IPS DF 19.7 (cell line): ENCODE data around the gene TRAF7.

Experiments used
- DNase-seq: peaks from one replicate; pipeline ENCODE4 v3.0.0-alpha.2; 2013; ENCODE audit warnings: low read depth, low spot score

The TRAF7 gene

DNA sequence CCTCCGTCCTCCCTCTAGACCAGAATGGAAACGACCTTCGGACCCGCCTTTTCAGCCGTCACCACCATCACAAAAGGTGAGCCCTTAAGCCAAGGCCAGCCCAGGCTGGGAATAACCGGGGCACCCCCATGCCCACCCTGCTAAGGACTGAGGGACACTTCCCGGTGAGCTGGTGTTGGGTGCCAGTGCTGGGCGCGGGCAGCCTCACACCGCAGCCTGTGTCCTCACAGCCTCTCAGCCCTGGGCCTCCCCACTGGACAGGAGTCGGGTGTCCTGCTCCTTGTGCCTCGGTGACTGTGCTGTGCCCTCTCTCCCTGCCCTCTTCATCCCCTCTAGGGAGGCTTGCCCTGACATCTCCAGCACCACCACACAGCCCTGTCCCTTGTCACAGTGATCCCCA is 10.3 kb downstream of the TRAF7 start:
- no peak for DNase-seq

DNA sequence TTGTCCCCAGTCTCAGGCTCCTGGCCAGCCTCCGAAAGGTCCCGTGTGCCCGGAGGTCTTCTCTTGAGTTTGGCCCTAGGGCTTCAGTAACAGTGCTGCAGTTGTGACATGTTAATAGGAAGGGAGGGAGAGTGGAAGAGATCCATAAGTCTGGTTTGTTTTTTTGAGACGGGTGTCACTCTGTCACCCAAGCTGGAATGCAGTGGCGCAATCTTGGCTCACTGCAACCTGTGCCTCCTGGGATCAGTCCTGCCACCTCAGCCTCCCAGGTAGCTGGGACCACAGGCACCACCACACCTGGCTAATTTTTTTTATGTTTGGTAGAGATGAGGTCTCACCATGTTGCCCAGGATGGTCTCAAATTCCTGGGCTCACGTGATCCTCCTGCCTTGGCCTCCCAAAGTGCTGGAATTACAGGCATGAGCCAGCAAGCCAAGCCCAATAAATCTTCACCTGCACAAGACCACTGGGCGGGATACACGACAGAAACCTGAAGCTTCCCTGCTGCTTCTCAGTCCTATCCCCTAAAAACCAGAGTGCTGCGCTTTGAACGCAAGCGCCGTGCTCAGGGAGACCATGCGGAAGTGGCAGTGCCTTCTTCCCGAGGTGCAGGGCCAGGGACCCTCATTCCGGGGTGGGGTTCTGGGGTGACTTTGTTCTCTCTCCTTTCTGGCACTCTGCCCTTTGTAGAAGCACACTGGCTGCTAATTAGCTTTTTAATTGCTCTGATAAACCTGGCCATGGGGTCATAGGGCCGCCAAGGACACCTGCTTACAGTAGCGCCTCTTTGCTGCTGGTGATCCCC is 10.9 kb downstream of the TRAF7 start:
- no peak for DNase-seq

DNA sequence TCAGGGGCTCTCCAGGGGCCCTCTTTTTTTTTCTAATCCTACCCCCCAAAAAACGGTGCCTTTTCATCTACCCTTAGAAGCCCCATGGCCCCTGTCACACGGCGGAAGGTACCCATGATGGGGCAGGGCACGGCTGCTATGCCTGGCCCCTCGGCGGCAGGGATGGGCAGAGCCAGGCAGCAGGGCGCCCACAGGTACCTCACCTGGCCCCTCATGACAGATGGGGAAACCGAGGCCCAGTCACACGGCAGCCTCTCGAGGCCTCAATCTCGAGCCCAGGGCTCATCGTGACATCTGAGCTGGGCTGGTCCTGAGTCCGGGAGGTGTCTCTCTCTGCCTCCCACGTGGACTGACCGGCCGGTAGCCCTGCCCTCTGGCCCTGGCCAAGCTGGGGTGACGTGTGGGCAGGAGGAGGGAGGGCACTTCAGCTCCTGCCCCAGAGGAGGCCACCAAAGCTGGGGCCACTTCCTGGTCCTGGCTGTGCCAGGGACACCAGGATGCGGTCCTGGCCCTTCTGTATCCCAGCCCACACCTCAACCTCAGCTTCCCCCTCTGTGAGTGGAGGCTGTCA is 11.6 kb downstream of the TRAF7 start:
- DNase-seq = no peak

DNA sequence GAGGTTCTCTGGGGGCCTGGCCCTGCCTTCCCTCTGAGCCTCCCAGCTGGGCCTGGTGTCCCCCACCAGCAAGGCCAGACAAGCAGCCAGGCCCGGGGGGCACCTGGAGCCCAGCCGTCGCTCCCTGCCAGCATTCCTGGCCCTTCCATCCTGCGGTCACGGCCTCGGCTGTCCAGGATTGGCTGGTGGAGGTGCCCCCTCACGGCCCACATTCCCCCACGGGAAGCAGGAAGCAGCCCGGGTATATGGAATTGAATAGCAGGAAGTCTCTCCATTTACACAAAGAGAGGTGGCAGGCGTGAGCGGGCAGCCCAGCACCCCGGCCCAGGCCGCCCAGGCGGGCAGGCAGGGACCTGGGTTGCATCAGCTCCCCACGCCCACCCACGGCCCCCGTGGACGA is 14.5 kb downstream of the TRAF7 start:
- DNase-seq = no peak

DNA sequence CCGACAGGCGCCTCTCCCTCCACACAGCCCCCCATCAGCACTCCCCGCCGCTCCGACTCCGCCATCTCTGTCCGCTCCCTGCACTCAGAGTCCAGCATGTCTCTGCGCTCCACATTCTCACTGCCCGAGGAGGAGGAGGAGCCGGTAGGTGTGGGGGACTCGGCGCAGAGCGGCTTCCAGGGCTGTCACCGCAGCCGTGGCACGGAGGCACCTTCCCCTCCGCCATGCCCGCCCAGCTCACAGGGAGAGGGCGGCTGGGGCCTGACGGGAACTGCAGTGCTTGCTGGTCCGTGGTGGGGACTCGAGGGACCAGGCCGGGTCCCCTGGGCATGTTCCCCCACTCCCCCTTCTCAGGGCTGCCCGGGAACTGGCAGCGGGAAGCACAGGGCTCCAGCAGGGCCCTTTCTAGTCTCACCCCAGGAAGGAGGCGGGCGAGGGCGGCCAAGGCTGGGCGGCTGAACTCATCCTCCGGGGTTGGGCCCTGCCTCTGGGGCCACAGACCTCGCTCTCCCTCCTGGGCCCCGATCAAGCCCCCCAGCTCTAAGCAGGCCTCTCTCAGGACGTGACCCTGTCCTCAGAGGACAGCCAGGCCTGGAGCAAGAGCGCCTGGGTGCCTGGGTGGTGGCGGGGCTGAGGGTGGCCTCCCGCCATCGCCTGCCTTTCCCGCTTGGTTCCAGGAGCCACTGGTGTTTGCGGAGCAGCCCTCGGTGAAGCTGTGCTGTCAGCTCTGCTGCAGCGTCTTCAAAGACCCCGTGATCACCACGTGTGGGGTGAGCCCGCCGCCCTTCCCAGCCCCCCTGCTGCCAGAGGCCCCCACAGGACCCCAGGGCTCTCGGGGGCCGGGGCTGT is 15.2 kb downstream of the TRAF7 start:
- DNase-seq = no peak

DNA sequence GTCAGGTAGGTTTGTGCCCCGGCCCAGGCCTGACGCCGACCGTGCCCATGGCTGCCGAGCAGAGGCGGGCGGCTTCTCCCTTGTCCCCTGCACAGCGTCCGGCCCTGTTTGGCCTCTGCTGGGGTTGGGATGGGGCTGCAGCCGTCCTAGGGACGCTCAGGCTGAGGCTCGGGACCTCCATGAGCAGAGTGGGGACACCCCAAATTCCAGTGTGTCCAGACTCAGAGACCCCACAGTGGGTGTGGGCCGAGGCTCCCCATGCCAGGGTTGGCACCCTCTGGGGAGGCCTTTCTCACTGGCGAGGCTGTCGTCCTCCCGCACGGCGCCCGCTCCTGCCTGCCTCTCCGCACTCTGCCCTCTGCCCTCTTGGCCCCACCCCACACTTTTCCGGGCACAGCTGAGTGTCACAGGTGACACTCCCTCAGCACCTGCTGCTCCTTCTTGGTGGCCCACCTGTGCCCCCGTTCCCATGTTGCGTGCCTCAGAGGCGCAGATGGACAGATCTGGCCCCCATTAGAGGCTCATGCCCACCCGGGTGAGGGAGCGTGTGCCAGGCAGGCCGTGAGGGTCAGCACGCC is 16.1 kb downstream of the TRAF7 start:
- DNase-seq = no peak

DNA sequence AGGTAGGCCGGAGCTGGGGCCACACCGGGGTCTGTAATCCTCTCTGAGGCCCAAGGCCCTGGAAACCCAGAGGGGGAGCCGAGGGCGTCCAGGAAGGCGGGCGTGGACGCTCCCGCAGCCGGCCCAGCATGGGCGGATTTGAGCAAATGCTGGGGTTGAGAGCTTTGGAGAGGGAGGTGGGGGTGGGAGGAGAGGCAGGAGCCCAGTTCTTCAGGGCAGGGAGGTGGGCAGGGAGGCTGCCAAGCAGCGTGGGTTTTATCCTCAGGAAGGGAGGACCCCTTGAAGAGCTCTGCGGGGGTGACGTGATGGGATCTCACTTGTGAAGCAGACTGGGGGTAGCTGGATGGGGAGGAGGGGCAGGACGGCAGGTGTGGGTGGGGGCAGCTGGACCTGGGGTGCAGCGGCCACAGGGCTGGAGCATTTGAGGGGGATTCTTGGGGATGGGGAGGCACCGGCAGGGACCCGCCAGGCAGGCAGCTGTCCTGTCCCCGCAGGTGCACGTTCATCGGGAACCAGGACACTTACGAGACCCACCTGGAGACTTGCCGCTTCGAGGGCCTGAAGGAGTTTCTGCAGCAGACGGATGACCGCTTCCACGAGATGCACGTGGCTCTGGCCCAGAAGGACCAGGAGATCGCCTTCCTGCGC is 17.2 kb downstream of the TRAF7 start:
- no peak for DNase-seq

DNA sequence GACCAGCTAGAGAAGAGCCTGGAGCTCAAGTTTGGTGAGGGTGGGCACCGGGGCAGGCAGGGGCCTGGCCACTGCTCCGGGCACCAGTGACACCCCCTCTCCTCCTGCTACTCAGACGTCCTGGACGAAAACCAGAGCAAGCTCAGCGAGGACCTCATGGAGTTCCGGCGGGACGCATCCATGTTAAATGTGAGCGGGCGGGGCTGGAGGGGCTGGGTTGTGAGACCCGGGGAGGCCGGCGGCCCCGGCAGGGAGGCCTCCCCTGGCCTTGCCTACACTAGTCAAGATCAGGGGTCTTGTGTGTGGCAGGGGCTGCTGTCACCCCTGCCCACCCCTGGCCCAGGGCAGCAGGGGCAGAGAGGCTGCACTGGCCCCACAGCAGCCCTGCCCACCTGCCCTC is 17.8 kb downstream of the TRAF7 start:
- DNase-seq = no peak

DNA sequence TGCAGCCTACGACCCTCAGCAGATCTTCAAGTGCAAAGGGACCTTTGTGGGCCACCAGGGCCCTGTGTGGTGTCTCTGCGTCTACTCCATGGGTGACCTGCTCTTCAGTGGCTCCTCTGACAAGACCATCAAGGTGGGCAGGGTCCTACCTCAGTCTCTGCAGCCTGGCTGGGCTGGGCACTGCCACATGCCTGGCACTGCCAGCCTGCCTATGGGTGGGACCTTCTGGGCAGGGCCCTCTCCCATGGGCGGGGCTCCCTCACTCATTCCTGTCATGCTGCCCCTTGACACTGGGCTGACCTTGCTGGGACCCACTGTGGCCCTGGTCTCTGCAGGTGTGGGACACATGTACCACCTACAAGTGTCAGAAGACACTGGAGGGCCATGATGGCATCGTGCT is 18.3 kb downstream of the TRAF7 start:
- DNase-seq = no peak

DNA sequence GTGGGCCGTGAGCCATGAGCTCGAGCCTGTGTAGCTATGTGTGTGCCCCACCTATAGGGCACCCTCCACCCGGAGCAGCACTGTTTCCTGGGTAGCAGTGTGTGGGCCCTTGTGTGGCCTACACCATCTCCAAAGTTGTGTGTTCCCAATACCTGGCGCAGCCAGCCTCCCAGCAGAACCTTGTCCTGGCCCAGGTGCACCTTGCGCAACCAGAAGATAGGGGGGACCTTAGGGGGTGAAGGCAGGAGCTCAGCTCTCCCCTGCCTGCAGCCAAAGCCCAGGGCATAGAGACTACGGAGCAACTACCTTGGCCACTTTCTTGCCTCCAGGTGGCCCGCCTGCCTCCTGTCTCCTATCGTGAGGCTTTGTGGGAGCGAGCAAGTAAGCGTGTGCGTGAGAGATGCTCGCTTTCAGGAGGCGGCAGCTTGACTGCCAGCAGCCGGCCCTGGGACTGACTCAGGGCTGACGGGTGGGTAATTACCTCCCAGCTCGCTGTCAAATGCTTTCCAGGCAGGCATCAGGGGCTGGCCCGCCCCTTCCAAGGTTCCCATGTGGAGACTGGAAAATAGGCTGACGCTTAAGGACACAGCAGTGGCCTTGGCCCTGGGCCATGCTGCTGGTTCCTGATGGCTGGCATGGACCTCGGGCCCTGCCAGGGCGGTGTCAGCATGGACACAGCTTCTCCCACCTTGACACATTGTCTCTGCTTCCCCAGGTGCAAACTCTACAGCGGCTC is 19.0 kb downstream of the TRAF7 start:
- no peak for DNase-seq

DNA sequence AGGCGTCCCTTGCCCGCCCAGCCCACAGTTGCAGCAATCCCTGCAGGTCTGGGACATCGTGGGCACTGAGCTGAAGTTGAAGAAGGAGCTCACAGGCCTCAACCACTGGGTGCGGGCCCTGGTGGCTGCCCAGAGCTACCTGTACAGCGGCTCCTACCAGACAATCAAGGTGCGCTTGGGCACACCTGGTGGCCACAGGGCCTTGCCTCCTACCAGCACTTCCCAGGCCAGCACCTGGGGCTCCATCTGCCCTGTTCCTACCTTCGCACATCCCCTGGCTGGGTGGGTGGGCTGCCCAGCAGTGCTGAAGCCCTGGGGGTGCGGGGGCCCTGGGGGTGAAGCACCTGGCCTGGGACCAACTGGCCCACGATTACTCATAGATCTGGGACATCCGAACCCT is 19.9 kb downstream of the TRAF7 start:
- no peak for DNase-seq

DNA sequence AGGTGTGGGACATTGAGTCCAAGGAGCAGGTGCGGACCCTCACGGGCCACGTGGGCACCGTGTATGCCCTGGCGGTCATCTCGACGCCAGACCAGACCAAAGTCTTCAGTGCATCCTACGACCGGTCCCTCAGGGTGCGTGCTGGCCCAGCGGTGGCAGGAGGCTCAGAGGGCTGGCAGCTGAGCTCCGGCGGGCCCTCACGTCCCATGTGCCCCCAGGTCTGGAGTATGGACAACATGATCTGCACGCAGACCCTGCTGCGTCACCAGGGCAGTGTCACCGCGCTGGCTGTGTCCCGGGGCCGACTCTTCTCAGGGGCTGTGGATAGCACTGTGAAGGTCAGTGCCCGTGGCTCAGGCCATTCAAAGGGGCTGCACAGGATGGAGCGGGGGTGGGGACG is 20.5 kb downstream of the TRAF7 start:
- no peak for DNase-seq

DNA sequence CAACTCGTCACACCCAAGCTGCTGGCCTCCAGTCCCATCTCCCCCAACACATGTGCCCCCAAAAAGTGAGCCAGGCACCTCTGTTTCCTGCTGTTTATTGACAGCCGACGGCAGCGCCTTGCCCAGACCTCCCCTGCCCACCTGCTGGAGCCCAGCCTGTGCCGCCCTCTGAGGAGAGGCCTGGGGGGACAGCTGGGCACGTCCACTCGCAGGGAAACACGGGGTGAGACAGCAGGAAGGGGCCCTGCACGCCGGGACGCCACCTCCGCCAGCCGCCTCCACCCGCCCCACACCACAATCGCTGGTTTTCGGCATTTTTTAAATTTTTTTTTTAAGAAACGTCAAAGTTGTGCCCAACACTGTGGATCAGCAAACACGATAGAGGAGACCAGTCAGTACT is 21.5 kb downstream of the TRAF7 start:
- DNase-seq = no peak

DNA sequence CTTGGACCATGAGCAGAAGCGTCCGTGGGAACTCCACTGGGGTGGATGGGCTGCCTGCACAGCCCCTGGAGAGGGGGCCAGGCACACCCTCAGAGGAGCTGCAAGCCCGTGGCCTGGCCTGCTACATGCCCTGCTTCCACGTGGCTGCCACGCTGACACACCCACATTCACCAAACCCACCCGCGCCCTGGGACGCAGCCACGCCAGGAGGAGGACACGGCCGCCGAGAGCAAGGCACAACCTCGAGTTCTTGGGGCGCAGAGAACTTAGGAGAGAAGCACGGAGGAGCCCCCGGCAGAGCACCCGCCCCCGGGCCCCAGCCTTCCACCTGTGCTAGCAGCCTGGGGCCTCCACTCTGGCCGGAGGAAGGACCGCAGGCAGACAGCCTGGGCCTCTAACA is 22.0 kb downstream of the TRAF7 start:
- DNase-seq = no peak

DNA sequence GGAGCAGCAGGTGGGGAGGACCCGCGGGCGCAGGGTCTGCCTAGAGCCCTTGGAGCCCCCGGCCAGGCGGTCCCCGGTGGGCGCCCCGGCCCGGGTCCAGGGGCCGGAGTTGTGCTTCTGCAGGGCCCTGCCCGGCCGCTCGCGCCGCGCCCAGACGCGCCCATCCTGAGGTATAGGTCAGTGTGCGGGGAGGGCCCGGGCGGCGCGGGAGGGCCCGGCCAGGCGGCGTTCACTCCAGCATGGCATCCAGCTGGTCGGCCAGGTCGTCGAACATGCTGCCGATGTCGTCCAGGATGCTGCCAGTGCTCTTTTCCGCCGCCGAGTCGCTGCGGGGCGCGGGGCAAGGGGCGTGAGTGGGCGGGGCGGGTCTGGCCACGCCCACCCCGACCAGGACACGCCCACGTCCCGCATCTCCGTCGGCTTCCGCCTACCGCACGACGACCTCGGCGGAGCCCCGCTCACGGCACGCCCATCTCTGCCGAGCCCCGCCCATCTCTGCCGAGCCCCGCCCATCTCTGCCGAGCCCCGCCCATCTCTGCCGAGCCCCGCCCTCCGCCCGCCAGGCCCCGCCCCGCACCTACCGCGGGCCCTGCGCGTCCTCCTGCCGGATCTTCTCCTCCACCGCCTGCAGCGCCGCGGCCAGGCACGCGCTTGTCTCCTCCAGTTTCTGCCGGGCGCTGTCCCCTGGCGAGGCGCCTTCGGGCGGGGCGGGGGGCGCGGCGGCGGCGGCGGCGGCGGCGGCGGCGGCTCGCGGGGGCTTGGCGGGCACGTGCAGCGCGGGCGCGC is 22.9 kb downstream of the TRAF7 start:
- no peak for DNase-seq

DNA sequence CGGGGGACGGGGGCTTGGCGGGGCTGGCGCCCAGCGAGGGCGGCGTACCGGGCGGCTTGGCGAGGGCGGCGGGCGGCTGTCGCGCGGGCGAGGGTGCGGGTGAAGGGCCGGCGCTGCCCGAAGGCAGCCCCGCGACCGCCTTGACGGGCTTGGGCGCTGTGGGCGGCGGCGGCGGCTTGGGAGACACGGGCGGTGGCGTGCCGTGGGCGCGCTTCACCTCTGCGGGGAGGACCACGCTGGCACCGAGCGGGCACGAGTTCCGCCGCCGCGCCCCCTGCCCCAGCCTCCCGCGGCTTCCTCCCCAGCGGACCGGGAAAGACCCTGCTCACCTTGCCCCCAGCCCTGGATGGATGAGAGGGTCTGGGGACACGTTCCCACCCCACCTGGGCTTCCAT is 23.5 kb downstream of the TRAF7 start:
- DNase-seq = no peak

DNA sequence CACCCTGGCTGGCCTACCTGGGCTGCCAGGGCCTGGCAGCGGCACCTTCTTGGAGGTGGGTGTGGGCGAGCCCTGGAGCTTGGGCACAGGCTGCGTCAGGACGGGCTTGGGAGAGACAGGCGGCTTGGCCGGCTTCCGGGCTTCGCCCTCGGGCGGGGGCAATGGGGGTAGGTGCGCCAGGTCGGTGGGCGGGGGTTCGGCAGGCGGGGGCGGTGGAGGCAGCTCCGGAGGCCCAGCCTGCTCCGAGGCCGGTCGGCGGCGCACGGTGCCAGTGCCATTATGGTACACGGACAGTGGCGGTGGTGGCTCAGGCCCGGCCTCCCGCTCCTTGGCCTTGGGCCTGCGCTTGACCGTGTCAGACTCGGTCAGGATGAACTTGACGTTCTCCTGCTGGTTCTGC is 24.0 kb downstream of the TRAF7 start:
- DNase-seq = no peak

DNA sequence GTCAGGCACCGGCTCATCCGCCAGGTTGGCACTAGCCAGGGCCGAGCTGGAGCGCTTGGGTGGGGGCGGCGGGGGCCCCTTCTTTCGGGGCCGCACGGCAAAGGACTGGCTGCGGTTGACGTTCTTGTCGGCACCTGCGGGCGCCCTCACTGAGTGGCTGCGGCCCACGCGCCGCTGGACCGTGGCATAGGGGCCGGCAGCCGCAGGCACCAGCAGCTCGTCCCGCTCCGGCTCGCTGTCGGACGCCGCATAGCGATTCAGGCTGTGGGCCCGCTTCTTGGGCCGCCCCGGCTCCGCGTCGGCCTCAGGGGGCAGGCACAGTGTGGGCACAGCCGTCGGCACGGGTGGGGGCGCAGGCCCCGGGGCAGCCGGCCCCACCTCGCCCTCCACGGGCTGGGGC is 24.9 kb downstream of the TRAF7 start:
- DNase-seq = no peak

DNA sequence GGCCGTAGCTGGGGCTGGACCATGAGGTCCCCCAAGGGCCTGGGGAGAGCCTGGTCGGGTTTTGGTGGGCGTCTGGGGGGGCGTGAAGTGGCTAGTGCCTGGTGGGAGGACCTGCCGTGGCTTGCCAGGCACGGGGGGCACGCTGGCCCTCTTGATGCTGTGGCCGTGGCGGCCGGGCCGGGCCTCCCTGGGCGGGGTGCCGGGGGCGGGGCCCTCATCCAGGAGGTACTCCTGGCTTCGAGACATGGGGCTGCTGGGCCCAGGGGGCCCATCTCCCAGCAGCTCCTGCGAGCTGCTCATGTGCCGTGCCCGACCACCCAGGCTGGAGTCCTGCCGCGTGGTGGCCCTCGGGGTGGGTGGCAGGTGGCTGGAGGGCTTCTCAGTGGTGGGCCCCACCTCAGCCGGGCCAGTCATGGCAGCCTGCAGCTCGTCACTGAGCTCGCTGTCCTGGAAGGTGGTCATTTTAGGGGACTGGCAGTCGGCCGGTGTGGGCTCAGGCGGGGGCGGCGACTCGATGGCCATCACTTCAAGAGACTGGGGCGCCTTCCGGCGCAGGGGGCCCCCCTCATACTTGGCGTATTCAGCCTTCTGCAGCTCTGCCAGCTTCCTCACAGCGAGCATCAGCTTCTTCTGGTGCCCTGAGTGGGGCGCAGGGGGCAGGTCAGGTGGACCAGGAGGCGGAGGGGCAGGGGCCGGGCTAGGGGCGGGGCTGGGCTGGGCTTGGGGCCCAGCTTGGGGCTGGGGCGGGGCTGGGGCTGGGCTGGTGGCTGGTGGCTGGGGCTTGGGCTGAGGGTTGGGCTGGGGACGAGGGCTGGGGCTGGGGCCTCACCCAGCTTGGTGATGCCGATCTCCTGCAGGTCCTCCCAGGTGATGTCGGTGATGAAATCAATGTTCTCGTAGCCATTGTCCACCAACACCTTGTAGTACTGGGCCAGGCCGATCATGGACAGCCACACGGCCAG is 25.7 kb downstream of the TRAF7 start:
- no peak for DNase-seq
